Effector memory CD8-positive, alpha-beta T cell (primary cell): ENCODE measurements around the gene HOXB13.
A peak's percentile ranks its signal among the peaks of the same experiment; 100 is the strongest.

Experiments used
- ATAC-seq: fragments of 150-1000 bp; cut with Tn5 transposase; replicated peaks from 2 replicates; pipeline ENCODE4 v1.10.0; 2021; ENCODE audit warnings: mild to moderate bottlenecking, moderate library complexity
- DNase-seq, 3 experiments: peaks; one replicate each; pipeline ENCODE4 v3.0.0; 2021
- H3K27ac Mint-ChIP-seq, 2 donors: one replicate each; pipeline ENCODE4 v1.8.0; 2022; ENCODE audit warnings: mild to moderate bottlenecking in 2 of 2, mixed read lengths in 2 of 2, moderate library complexity in 2 of 2
- H3K27me3 Mint-ChIP-seq, 2 donors: one replicate each; pipeline ENCODE4 v1.8.0; 2022; ENCODE audit warnings: mixed read lengths in 2 of 2
- H3K36me3 Mint-ChIP-seq: one replicate; pipeline ENCODE4 v1.8.0; 2022; ENCODE audit warnings: mild to moderate bottlenecking, moderate library complexity, mixed read lengths; ENCODE audit not compliant: insufficient read depth
- H3K4me1 Mint-ChIP-seq, 2 donors: one replicate each; pipeline ENCODE4 v1.8.0; 2022; ENCODE audit warnings: low read depth in 2 of 2, mixed read lengths in 2 of 2
- H3K4me3 Mint-ChIP-seq, 2 donors: one replicate each; pipeline ENCODE4 v1.8.0; 2022; ENCODE audit warnings: mild to moderate bottlenecking in 2 of 2, mixed read lengths in 2 of 2, moderate library complexity in 2 of 2
- H3K9me3 Mint-ChIP-seq, 2 donors: one replicate each; pipeline ENCODE4 v1.8.0; 2022; ENCODE audit warnings: mixed read lengths in 2 of 2

HOXB13 gene

DNA sequence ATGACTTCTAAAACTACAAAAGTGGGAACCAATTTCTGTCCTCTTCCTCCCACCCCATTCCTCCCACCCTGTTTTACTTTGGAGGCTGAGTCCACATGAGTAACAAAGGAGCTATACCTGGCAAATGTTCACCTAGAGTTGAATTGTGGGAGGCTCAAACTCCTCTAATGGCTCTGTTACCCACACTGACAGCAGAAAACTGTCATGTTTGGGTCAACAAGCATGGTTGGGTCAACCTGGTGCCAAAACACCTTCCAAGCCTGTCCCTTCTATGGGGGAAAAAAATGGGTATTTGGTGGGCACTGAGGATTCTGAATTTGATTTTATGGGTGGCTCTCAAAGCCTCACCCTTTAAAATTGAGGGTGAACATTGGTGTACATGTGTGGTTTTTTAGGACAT, 12.0 kb upstream of the HOXB13 start:
- H3K27ac Mint-ChIP-seq = no peak overlapping the region
- no peak overlapping the region for H3K4me3 Mint-ChIP-seq
- no peak for ATAC-seq
- H3K27me3 Mint-ChIP-seq = peaks cover 88 to 98% of the 10 kb centered on the region in 2 donors
- no peaks in the 10 kb centered on the region for H3K9me3 Mint-ChIP-seq
- H3K36me3 Mint-ChIP-seq = peaks cover 7% of the 10 kb centered on the region
- peaks cover 5 to 10% of the 10 kb centered on the region in 2 donors for H3K4me1 Mint-ChIP-seq
- no peak for DNase-seq

DNA sequence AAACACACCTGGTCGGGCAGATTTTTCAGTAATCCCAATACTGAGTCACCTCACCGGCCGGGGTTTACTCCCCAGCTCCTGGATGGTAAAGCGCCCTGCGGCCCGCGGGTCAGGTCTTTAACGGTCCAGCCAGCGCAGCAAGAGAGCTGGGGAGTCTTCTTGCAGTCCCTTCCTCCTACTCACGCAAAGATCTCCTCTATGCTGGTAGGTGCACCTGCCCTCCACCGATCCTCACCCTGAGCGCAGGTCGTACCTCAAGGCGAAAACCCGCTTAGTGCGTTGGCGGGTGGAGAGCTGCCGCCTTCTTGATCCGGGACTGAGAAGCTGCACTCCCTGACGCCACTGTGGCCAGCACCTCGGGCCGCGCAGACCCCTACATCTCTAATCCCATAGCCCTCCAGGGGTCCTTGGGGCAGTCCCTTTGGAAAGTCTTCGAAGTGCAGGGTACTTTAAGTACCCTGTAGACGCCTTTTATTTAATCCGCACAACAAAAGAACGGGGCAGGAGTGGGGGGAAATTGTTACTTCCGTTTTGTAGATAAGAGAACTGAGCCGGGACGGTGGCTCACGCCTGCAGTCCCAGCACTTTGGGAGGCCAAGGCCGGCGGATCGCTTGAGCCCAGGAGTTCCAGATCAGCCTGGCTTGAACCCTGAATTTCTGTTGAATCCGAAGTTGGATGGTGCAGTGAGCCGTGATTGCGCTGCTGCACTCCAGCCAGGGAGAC, 10.4 kb upstream of the HOXB13 start:
- Mint-ChIP-seq H3K4me3 (peak overlapping the region; percentile 55 to 66), H3K27me3 (peaks cover 87 to 98% of the 10 kb centered on the region in 2 donors), H3K9me3 (no peaks in the 10 kb centered on the region), H3K36me3 (peaks cover 7% of the 10 kb centered on the region), H3K27ac (no peak overlapping the region), H3K4me1 (peaks cover 6 to 9% of the 10 kb centered on the region in 2 donors)
- ATAC-seq = no peak
- no peak for DNase-seq

DNA sequence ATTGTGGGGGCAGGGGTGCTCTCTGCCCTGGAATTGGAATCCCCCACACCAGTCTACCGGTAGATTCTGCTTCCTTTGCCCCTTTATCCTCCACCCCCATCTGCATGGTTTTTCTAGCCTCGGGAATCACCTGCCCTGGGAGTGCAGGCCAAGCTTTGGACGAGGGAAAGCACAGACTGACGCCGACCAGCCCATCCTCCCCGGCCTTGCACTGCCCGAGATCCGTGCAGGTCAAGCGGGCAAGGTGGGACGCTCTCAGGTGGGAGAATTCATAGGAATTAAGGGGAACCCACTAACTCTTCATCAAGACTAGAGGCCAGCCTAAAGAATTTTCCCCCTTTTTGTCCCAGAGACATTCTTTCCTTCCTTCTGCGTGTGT, 9.9 kb upstream of the HOXB13 start:
- Mint-ChIP-seq H3K27me3 (peaks cover 87 to 98% of the 10 kb centered on the region in 2 donors), H3K4me3 (no peak overlapping the region)

DNA sequence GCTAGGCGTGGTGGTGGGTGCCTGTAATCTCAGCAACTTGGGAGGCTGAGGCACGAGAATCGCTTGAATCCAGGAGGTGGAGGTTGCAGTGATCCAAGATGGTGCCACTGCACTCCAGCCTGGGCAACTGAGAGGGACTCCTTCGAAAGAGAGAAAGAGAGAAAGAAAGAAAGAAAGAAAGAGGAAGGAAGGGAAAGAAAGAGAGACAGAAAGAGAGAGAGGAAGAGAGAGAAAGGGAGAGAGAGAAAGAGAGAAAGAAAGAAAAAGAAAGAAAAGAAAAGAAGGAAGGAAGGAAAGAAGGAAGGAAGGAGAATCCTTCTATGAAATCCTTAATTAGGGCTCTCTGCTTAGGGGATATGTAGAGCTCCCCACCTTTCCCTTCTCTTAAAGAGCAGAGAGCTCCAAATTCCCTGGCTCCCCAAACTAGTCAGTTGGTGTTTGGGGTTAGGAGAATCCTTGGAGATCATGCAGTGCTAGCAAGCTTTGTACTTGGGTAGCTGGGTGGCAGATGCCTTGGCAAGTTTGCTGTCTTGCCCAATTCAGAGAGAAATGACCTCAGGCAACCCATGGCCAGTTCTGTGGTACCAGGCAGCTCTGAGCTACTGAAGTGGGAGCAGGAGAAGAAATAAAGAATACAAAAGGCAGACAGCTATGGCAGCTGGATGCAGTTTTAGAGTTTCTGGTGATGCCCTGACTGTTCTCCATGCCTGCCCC, 8.9 kb upstream of the HOXB13 start:
- Mint-ChIP-seq H3K36me3 (peaks cover 7% of the 10 kb centered on the region), H3K27ac (no peak overlapping the region), H3K9me3 (no peaks in the 10 kb centered on the region), H3K4me3 (no peak overlapping the region), H3K27me3 (peaks cover 85 to 98% of the 10 kb centered on the region in 2 donors), H3K4me1 (peaks cover 17% of the 10 kb centered on the region in 2 donors)
- no peak for ATAC-seq
- no peak for DNase-seq

More for the DNA sequence above, 9.9 kb upstream of the HOXB13 start:
- Mint-ChIP-seq H3K9me3 (no peaks in the 10 kb centered on the region), H3K36me3 (peaks cover 7% of the 10 kb centered on the region), H3K27ac (no peak overlapping the region), H3K4me1 (peaks cover 11 to 12% of the 10 kb centered on the region in 2 donors)
- DNase-seq (no peak), ATAC-seq (no peak)

DNA sequence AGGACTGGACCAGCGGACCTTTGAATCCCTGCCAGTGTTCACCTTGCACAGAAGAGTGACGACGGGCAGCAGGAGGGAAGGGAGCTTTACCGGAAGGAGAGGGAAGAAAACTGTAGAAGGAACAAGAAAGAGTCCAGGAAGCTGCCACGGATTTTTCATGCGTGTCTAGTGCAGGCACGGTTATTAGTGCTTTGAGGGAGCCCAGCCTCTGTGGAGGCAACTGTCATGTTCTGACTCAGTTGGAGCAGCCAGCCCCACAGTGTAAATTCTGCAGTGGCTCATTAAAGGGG, 6.5 kb upstream of the HOXB13 start:
- H3K36me3 Mint-ChIP-seq = peaks cover 6% of the 10 kb centered on the region
- H3K27me3 Mint-ChIP-seq = peaks cover 81 to 95% of the 10 kb centered on the region in 2 donors
- H3K27ac Mint-ChIP-seq = no peak overlapping the region
- no peak for ATAC-seq
- peaks cover 17% of the 10 kb centered on the region in 2 donors for H3K4me1 Mint-ChIP-seq
- DNase-seq = no peak
- H3K9me3 Mint-ChIP-seq = no peaks in the 10 kb centered on the region
- H3K4me3 Mint-ChIP-seq = no peak overlapping the region

DNA sequence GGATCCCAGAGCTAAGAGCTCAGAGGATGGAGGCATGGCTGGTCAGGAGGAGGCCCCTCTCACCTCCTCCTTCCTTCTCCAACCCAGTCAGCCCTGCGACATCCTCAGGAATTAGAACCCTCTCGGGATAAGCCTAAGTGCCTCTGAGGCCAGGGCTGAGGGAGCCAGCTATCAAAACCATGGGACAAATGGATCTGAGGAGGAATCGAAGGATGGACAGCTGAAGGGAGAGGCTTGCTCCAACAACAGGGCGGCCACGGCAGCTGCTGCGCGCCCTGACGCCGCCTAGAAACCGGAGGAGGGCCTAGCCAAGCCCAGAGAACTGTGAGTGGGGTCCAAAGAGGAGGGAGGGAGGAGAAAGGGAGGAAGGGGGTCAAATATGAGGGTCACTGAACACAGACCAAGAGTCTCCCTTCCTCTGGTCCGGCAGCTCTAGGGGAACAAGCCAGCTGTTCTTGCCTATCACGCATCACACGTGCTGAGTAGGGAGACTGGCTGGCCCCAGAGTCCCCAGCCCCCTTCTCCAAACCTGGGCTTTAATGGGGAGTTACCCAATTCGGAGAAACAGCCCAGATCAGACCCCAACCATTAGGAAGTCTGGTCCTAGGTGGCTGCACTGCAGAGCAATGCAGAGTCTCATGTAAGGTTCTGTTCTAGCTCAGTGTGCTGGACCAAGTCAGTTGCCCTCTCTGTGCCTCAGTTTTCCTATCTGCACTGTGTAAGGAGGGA, 5.9 kb upstream of the HOXB13 start:
- no peak overlapping the region for H3K4me3 Mint-ChIP-seq
- H3K9me3 Mint-ChIP-seq = no peaks in the 10 kb centered on the region
- H3K36me3 Mint-ChIP-seq = peaks cover 2% of the 10 kb centered on the region
- peaks cover 18% of the 10 kb centered on the region in 2 donors for H3K4me1 Mint-ChIP-seq
- DNase-seq = no peak
- no peak for ATAC-seq
- H3K27ac Mint-ChIP-seq = no peak overlapping the region
- peaks cover 86 to 95% of the 10 kb centered on the region in 2 donors for H3K27me3 Mint-ChIP-seq

DNA sequence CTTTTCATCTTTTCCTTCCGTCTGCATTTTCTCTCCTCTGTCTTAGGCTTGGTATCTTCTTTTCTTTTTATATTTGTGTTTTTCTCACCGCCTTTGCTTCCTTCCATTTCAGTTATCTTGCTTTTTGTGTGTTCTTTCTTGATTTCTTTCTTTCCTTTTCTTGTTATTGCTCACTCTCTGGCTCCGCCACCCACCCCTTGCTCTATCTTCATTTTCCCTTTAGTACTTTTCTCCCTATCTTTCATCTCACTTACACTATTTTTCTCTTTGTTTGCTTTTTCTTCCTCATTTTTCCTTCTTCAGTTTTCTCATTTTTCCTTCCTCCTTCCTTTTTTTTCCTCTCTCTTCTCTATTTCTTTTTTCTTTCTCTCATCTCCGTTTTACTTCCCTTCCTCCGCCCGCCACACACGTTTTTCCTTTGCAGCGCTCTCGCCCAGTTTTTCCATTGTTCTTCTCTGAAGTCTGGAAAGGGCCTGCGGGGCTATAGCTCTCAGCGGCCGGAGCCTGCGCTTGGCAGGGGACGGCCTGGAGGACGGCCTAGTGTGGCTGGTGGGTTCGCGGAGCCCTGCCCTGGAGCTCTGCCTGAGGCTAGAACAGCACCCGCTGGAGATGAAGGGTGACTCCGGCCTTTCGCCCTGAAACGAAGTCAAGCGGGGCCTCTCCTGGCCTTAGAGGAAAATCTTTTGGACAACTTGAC, 5.2 kb upstream of the HOXB13 start:
- DNase-seq = no peak
- H3K9me3 Mint-ChIP-seq = no peaks in the 10 kb centered on the region
- H3K27ac Mint-ChIP-seq = no peak overlapping the region
- no peak for ATAC-seq
- peaks cover 5% of the 10 kb centered on the region for H3K36me3 Mint-ChIP-seq
- H3K27me3 Mint-ChIP-seq = peaks cover 86 to 95% of the 10 kb centered on the region in 2 donors
- peak overlapping the region; percentile 0 to 52 for H3K4me3 Mint-ChIP-seq
- peaks cover 16 to 20% of the 10 kb centered on the region in 2 donors for H3K4me1 Mint-ChIP-seq

DNA sequence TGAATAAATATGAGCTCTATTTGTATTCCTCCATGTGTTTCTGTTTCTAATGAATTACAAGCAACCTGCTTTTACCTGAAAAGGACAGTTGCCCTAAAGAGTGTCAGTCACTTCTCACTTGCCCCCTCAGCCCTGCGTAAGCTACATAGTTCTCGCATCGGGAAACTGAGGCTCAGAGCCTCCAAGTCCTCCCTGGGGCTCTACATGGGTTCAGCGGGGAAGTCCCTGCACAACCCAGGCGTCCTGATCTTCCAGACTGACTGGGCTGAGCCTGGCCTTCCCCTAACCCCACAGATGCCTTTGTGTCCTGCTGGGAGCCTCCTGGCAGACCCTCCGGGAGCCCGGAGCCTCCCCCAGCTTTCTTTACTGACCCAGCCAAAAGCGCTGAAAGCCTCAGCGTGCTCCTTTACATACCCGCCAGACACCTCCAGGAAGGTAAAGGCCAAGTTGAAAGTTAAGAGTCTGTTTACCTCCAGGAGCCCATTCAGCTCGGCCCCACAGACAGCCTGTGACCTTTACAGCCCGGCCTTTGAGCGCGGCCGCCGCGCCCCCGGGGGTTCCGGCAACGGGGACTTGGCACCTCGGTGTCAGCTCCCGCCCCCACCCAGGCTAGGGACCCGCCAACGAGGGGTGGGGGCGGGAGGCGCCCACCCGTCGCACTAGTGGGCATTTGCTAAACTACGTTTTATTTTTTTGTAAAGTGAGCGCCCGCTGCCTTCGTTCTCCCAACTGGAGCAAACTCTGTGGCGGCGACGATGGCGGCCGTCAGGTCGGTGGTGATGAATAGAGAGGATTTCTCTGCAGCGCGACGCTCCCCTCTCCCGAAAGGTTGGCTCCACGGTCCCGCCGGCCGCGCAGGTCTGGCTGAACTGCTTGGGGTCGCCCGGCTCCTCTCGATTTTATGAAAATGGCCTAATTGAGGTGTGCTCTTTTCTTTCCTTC, 4.4 kb upstream of the HOXB13 start:
- ATAC-seq = no peak
- Mint-ChIP-seq H3K9me3 (no peaks in the 10 kb centered on the region), H3K27me3 (peaks cover 86 to 95% of the 10 kb centered on the region in 2 donors), H3K4me3 (peak overlapping the region; percentile 0 to 52), H3K27ac (no peak overlapping the region), H3K36me3 (peaks cover 12% of the 10 kb centered on the region), H3K4me1 (peaks cover 22% of the 10 kb centered on the region in 2 donors)
- no peak for DNase-seq

DNA sequence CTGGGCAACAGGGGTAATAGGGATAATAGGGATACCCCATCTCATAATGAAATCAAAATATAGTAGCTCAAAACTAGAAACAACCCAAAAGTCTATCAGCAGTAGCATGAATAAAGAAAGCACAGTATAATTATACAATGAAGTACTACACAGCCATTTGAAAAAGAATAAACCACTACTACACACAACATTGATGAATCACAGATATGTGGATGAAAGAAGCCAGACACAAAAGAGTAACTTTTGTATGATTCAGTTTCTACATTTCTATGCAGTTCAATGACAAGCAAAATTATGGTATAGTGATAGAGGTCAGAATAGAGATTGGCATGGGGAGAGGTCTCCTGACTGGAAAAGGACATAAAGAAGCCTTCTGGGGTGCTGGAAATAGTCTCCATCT, 2.8 kb upstream of the HOXB13 start:
- Mint-ChIP-seq H3K36me3 (peaks cover 10% of the 10 kb centered on the region), H3K9me3 (no peaks in the 10 kb centered on the region), H3K4me1 (peaks cover 22 to 24% of the 10 kb centered on the region in 2 donors), H3K4me3 (no peak overlapping the region), H3K27me3 (peaks cover 88 to 95% of the 10 kb centered on the region in 2 donors), H3K27ac (no peak overlapping the region)
- ATAC-seq = no peak
- DNase-seq = no peak

DNA sequence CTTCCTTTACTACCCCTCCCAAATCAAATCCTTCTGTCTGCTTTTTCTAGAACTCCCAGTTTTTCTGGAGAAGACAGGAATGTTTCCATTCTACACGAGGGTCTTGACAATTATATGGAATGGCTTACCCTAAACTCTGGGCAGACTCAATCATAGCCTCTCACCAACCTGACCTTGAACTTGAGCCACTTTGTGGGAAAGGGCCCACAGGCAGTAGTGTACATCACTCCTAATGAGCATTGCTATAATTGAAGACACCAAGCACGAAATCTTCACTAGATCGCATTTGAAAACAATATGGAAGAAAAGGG, 1.6 kb upstream of the HOXB13 start:
- no peaks in the 10 kb centered on the region for H3K9me3 Mint-ChIP-seq
- H3K4me3 Mint-ChIP-seq = no peak overlapping the region
- H3K27ac Mint-ChIP-seq = no peak overlapping the region
- ATAC-seq = no peak
- H3K4me1 Mint-ChIP-seq = peaks cover 24 to 27% of the 10 kb centered on the region in 2 donors
- peaks cover 13% of the 10 kb centered on the region for H3K36me3 Mint-ChIP-seq
- no peak for DNase-seq
- H3K27me3 Mint-ChIP-seq = peaks cover 88 to 95% of the 10 kb centered on the region in 2 donors

DNA sequence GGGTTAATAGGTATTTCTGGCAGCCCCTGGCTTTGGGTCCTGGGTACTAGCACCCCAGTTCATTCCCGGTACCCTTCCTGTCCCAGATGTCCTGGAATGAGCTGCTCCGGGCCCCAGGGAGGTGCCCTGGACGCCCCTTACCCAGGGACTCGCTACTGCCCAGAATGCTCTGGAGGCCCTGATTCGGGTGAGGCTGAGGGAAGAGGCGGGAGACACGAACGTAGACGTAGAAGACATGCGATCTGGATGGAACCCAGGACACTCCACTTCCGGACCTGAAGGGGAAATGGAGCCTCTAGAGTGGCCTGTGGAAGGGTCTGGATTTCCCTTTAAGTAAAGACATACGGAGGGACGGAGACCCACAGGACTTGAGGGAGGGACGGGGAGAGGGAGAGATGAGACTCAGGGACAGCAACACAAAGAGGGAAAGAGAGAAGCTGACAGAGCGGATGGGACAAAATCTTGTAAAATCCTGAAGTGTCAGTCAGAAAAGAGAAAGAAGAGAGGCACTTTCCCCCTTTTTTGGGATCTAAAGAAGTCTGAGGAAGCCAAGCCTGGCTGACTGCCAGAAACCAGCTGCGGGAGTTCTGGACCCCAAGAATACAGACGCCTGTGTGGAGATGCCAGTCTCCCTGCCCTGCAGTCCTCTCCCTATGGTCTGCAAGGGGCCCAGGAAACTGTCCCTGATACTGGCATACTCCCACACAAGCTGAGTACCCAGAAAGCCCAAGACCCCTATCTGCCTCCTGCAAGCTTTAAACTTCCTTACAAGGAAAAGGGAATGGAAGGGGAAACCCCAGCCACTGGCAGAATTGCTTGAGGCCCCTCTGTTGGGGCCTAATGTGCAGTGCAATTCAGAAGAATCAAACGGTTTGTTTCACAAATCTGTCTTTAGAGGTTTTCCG, 1.0 kb upstream of the HOXB13 start:
- Mint-ChIP-seq H3K4me1 (peaks cover 29 to 30% of the 10 kb centered on the region in 2 donors), H3K4me3 (peak overlapping the region; percentile 67 to 73), H3K27me3 (peaks cover 88 to 95% of the 10 kb centered on the region in 2 donors), H3K27ac (peak overlapping the region in 1 of 2 donors; percentile 39), H3K9me3 (no peaks in the 10 kb centered on the region), H3K36me3 (peaks cover 15% of the 10 kb centered on the region)
- no peak for ATAC-seq
- DNase-seq = no peak
